H9 (cell line): Measurements from ENCODE around the gene RAP1GAP. TPM values are rescaled to one million over a fixed set of nuclear protein-coding genes. Genes with fewer than 3 reads are reported as not detected.

ENCODE experiments used
- DNase-seq: peaks from one replicate; pipeline ENCODE4 v3.0.0-alpha.2; 2017
- H2AFZ ChIP-seq: one replicate; pipeline ENCODE4 v1.6.1; 2013; ENCODE audit warnings: mild to moderate bottlenecking, low read length, control low read depth, moderate library complexity
- H2AK5ac ChIP-seq: 2 replicates; pipeline ENCODE4 v1.6.1; 2013; ENCODE audit warnings: low read length, control low read depth, mixed read lengths; ENCODE audit not compliant: insufficient read length
- H2BK120ac ChIP-seq: one replicate; pipeline ENCODE4 v1.6.1; 2013; ENCODE audit warnings: low read depth, mild to moderate bottlenecking, low read length, control low read depth, inconsistent platforms; ENCODE audit not compliant: poor library complexity, severe bottlenecking
- H2BK12ac ChIP-seq: 2 replicates; pipeline ENCODE4 v1.6.1; 2013; ENCODE audit warnings: low read length, control low read depth, mixed read lengths, low read depth; ENCODE audit not compliant: insufficient read length
- H2BK15ac ChIP-seq: 2 replicates; pipeline ENCODE4 v1.6.1; 2013; ENCODE audit warnings: low read depth, low read length, control low read depth
- H2BK20ac ChIP-seq: one replicate; pipeline ENCODE4 v1.6.1; 2013; ENCODE audit warnings: low read depth, mild to moderate bottlenecking, low read length, control low read depth, inconsistent platforms; ENCODE audit not compliant: poor library complexity, severe bottlenecking
- H2BK5ac ChIP-seq: 2 replicates; pipeline ENCODE4 v1.6.1; 2013; ENCODE audit warnings: low read length, control low read depth, mixed read lengths; ENCODE audit not compliant: insufficient read length
- H3K14ac ChIP-seq: 2 replicates; pipeline ENCODE4 v1.6.1; 2013; ENCODE audit warnings: low read length, control low read depth; ENCODE audit not compliant: insufficient read depth
- H3K18ac ChIP-seq: 2 replicates; pipeline ENCODE4 v1.6.1; 2013; ENCODE audit warnings: low read depth, mild to moderate bottlenecking, mixed read lengths, low read length, control low read depth; ENCODE audit not compliant: insufficient read length
- H3K23ac ChIP-seq: 2 replicates; pipeline ENCODE4 v1.6.1; 2013; ENCODE audit warnings: low read length, control low read depth, mixed read lengths, low read depth; ENCODE audit not compliant: insufficient read length
- H3K23me2 ChIP-seq: 2 replicates; pipeline ENCODE4 v1.6.1; 2013; ENCODE audit warnings: low read depth, mild to moderate bottlenecking, mixed read lengths, low read length, control low read depth; ENCODE audit not compliant: insufficient read length, poor library complexity, severe bottlenecking
- H3K27ac ChIP-seq: 2 replicates; pipeline ENCODE4 v1.5.1; 2013; ENCODE audit warnings: low read length, control low read depth, mixed read lengths, low read depth; ENCODE audit not compliant: insufficient read length
- H3K27me3 ChIP-seq: 2 replicates; pipeline ENCODE4 v1.6.1; 2013; ENCODE audit warnings: low read length, control low read depth, inconsistent platforms; ENCODE audit not compliant: insufficient read depth
- H3K4ac ChIP-seq: 2 replicates; pipeline ENCODE4 v1.6.1; 2013; ENCODE audit warnings: low read depth, mild to moderate bottlenecking, control low read depth, inconsistent platforms, low read length, moderate library complexity
- H3K4me1 ChIP-seq: 2 replicates; pipeline ENCODE4 v1.6.1; 2013; ENCODE audit warnings: low read length, control low read depth, inconsistent platforms; ENCODE audit not compliant: insufficient read depth
- H3K4me2 ChIP-seq: 2 replicates; pipeline ENCODE4 v1.6.1; 2013; ENCODE audit warnings: low read length, control low read depth, mixed read lengths; ENCODE audit not compliant: insufficient read length, insufficient read depth
- H3K56ac ChIP-seq: 2 replicates; pipeline ENCODE4 v1.6.1; 2013; ENCODE audit warnings: low read depth, mild to moderate bottlenecking, mixed read lengths, low read length, control low read depth; ENCODE audit not compliant: insufficient read length
- H3K79me1 ChIP-seq: 2 replicates; pipeline ENCODE4 v1.6.1; 2013; ENCODE audit warnings: low read depth, mild to moderate bottlenecking, moderate library complexity, low read length, control low read depth, inconsistent platforms; ENCODE audit not compliant: insufficient read depth, poor library complexity, severe bottlenecking
- H3K79me2 ChIP-seq: 2 replicates; pipeline ENCODE4 v1.6.1; 2013; ENCODE audit warnings: low read length, control low read depth, inconsistent platforms; ENCODE audit not compliant: insufficient read depth
- H3K9ac ChIP-seq: 2 replicates; pipeline ENCODE4 v1.6.1; 2013; ENCODE audit warnings: low read length, control low read depth, mixed read lengths; ENCODE audit not compliant: insufficient read length; ENCODE audit errors: extremely low read depth
- H3K9me3 ChIP-seq: one replicate; pipeline ENCODE4 v1.6.1; 2013; ENCODE audit warnings: low read depth, low read length, inconsistent platforms; ENCODE audit not compliant: control insufficient read depth
- H3T11ph ChIP-seq: one replicate; pipeline ENCODE4 v1.6.1; 2013; ENCODE audit warnings: mild to moderate bottlenecking, low read length, control low read depth, inconsistent platforms
- H4K20me1 ChIP-seq: one replicate; pipeline ENCODE4 v1.6.1; 2013; ENCODE audit not compliant: control insufficient read depth, insufficient read length, insufficient read depth
- H4K5ac ChIP-seq: 2 replicates; pipeline ENCODE4 v1.6.1; 2013; ENCODE audit warnings: low read depth, mild to moderate bottlenecking, mixed read lengths, low read length, control low read depth; ENCODE audit not compliant: insufficient read length
- H4K8ac ChIP-seq: replicated peaks from 2 replicates; pipeline ENCODE4 v1.6.1; 2013; ENCODE audit warnings: low read length, control low read depth, mixed read lengths, low read depth; ENCODE audit not compliant: insufficient read length
- H4K91ac ChIP-seq: 2 replicates; pipeline ENCODE4 v1.6.1; 2013; ENCODE audit warnings: low read depth, mild to moderate bottlenecking, moderate library complexity, mixed read lengths, low read length, control low read depth; ENCODE audit not compliant: insufficient read length
- H3K27ac Mint-ChIP-seq, 3 experiments: 2 replicates in 2 of 3; 3 replicates in 1 of 3; pipeline ENCODE4 v1.8.0; 2020 to 2021; ENCODE audit warnings: mixed read lengths in 3 of 3, mild to moderate bottlenecking in 1 of 3, moderate library complexity in 1 of 3
- H3K27me3 Mint-ChIP-seq: 2 replicates; pipeline ENCODE4 v1.8.0; 2021; ENCODE audit warnings: low read depth, mild to moderate bottlenecking, moderate library complexity, mixed read lengths
- H3K36me3 Mint-ChIP-seq, 3 experiments: 2 replicates in 2 of 3; 3 replicates in 1 of 3; pipeline ENCODE4 v1.8.0; 2020 to 2021; ENCODE audit warnings: low read depth in 3 of 3, mixed read lengths in 3 of 3; ENCODE audit not compliant: insufficient read depth in 1 of 3
- H3K4me1 Mint-ChIP-seq, 2 experiments: 2 replicates each; pipeline ENCODE4 v1.8.0; 2020; ENCODE audit warnings: mixed read lengths in 2 of 2
- H3K4me3 Mint-ChIP-seq, 2 experiments: 2 replicates in 1 of 2; 3 replicates in 1 of 2; pipeline ENCODE4 v1.8.0; 2020 to 2021; ENCODE audit warnings: mild to moderate bottlenecking in 2 of 2, mixed read lengths in 2 of 2, moderate library complexity in 1 of 2
- H3K9me3 Mint-ChIP-seq, 2 experiments: 2 replicates in 1 of 2; 3 replicates in 1 of 2; pipeline ENCODE4 v1.8.0; 2020; ENCODE audit warnings: mild to moderate bottlenecking in 2 of 2, mixed read lengths in 2 of 2, moderate library complexity in 1 of 2
- WGBS: extraction: QIAGEN DNeasy Blood & Tissue Kit; methylation state at CpG from one replicate; pipeline ENCODE4 v1.1.7; 2013; ENCODE audit warnings: missing lambda C conversion rate, low lambda C conversion rate, mixed read lengths; ENCODE audit not compliant: insufficient read length; ENCODE audit errors: extremely low coverage; 5-methylcytosine and 5-hydroxymethylcytosine counted together
- total RNA-seq: library from RNA; stranded (reverse); gene quantifications from 2 replicates; pipeline ENCODE4 v1.2.1, GENCODE V29; 2021
- TF ChIP-seq, protein P1 (sequence below): fragments of 200-600 bp; sonication (generic); conservative IDR thresholded peaks from 3 replicates; pipeline ENCODE4 v1.8.0; 2021; ENCODE audit warnings: antibody characterized with exemption, mild to moderate bottlenecking

RAP1GAP gene
- total RNA-seq, 1 experiment from 2014 or later = 7.9 TPM

- Histone ChIP-seq H3K4me1 (no peaks in the 10 kb centered on the region; the same call in 1 of the 2 replicates), H3K4me2 (no peak overlapping the region), H2BK15ac (no peak overlapping the region), H3T11ph (no peak overlapping the region), H2AK5ac (no peak overlapping the region), H2BK5ac (no peak overlapping the region), H3K56ac (no peak overlapping the region), H4K5ac (no peak overlapping the region), H4K91ac (no peak overlapping the region), H3K23ac (no peak overlapping the region), H3K18ac (no peak overlapping the region), H3K79me1 (no peaks in the 10 kb centered on the region), H3K4ac (no peak overlapping the region), H3K27me3 (no peaks in the 10 kb centered on the region), H4K8ac (no peak overlapping the region), H3K9ac (no peak overlapping the region), H3K79me2 (no peaks in the 10 kb centered on the region), H3K14ac (no peak overlapping the region; the same call in 1 of the 2 replicates), H2BK20ac (no peak overlapping the region), H2BK12ac (no peak overlapping the region), H4K20me1 (no peaks in the 10 kb centered on the region), H3K9me3 (no peaks in the 10 kb centered on the region), H3K27ac (no peak overlapping the region), H3K23me2 (no peaks in the 10 kb centered on the region), H2AFZ (no peak overlapping the region), H2BK120ac (no peak overlapping the region)
- Mint-ChIP-seq H3K9me3 (no peaks in the 10 kb centered on the region), H3K4me1 (peaks cover 38 to 57% of the 10 kb centered on the region in 2 experiments), H3K27me3 (no peaks in the 10 kb centered on the region; the same call in 1 of the 2 replicates), H3K4me3 (no peak overlapping the region), H3K36me3 (no peaks in the 10 kb centered on the region), H3K27ac (peak overlapping the region in 2 of 3 experiments; percentile 33 to 57; a peak in 3 of 7 replicates)
- no peak for DNase-seq
- TF ChIP-seq, protein P1, sequence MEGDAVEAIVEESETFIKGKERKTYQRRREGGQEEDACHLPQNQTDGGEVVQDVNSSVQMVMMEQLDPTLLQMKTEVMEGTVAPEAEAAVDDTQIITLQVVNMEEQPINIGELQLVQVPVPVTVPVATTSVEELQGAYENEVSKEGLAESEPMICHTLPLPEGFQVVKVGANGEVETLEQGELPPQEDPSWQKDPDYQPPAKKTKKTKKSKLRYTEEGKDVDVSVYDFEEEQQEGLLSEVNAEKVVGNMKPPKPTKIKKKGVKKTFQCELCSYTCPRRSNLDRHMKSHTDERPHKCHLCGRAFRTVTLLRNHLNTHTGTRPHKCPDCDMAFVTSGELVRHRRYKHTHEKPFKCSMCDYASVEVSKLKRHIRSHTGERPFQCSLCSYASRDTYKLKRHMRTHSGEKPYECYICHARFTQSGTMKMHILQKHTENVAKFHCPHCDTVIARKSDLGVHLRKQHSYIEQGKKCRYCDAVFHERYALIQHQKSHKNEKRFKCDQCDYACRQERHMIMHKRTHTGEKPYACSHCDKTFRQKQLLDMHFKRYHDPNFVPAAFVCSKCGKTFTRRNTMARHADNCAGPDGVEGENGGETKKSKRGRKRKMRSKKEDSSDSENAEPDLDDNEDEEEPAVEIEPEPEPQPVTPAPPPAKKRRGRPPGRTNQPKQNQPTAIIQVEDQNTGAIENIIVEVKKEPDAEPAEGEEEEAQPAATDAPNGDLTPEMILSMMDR = no peak
- no CpG with 5 or more reads among the region's 12 CpGs for WGBS
Observed at GRCh38 chr1:21634806-21635535, 34.2 kb downstream of the RAP1GAP start.
